ENCODE measurements around the gene SSMEM1. TPM values are rescaled to one million over a fixed set of nuclear protein-coding genes. Genes with fewer than 3 reads are reported as not detected.

The SSMEM1 gene
- total RNA-seq, 1 experiment from 2014 or later, result not detected

DNA sequence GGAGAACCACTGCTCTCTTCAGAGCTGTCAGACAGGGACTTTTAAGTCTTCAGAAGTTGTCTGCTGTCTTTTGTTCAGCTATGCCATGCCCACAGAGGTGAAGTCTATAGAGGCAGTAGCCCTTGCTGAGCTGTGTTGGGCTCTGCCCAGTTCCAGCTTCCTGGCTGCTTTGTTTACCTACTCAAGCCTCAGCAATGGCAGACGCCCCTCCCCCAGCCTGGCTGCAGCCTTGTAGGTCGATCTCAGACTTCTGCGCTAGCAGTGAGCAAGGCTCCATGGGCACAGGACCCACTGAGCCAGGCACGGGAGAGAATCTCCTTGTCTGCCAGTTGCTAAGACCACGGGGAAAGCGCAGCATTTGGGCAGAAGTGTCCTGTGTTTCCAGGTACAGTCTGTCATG lies 46.9 kb downstream of the SSMEM1 start:
- no peaks in the 10 kb centered on the region for H3K4me1 ChIP-seq (ENCODE audit: control insufficient read depth, insufficient read depth, low read length)
- H3K27me3 ChIP-seq (ENCODE audit: control insufficient read depth, insufficient read depth, low read length), result no peaks in the 10 kb centered on the region
- H3K36me3 ChIP-seq (ENCODE audit: control insufficient read depth, insufficient read depth, low read length), result no peaks in the 10 kb centered on the region
- intact Hi-C loops (cut with micrococcal nuclease; ENCODE audit: unreplicated experiment) (no loop called here), in situ Hi-C loops (cut with HindIII; ENCODE audit: low pct_unique_long_range_greater_than_20kb, low sequenced_read_pairs) (no loop called here)
- CTCF ChIA-PET, result no interaction called here
- ATAC-seq (no peak), DNase-seq (ENCODE audit: low read depth, low spot score) (no peak)
- H3K27ac ChIP-seq (ENCODE audit: low read length), result no peak overlapping the region
- no TSS peak for BruUV-seq (replicated peaks)
- TF ChIP-seq CTCF (IDR thresholded peaks at IDR 0.05), result no peak
- TF ChIP-seq POLR2AphosphoS5 (IDR thresholded peaks at IDR 0.05; ENCODE audit: low read depth, low read length), result no peak
- H3K9me3 ChIP-seq (ENCODE audit: control insufficient read depth, insufficient read depth, low read depth, low read length), result peaks cover 20% of the 10 kb centered on the region; the same call in 1 of the 2 replicates
- POLR2A ChIA-PET, result no interaction called here
- no peak overlapping the region for H3K4me3 ChIP-seq (ENCODE audit: low read depth in 2 of 2, low read length in 2 of 2)

GRCh38 chr7:130256704-130257103 lies 49.0 kb downstream of the SSMEM1 start:
- TF ChIP-seq POLR2AphosphoS5 (IDR thresholded peaks at IDR 0.05; ENCODE audit: low read depth, low read length) (no peak), REST (IDR thresholded peaks at IDR 0.05; ENCODE audit: insufficient read depth in 1 of 2, low read depth in 2 of 2, low read length in 1 of 2) (no peak), CTCF (IDR thresholded peaks at IDR 0.05) (no peak)
- intact Hi-C loops (cut with micrococcal nuclease; ENCODE audit: unreplicated experiment), result no loop called here
- DNase-seq (ENCODE audit: low read depth, low spot score) (no peak), ATAC-seq (no peak)
- Histone ChIP-seq H3K4me3 (ENCODE audit: low read depth in 2 of 2, low read length in 2 of 2) (no peak overlapping the region), H3K36me3 (ENCODE audit: control insufficient read depth, insufficient read depth, low read length) (no peaks in the 10 kb centered on the region), H3K27ac (ENCODE audit: low read length) (no peak overlapping the region), H3K9me3 (ENCODE audit: control insufficient read depth, insufficient read depth, low read depth, low read length) (peaks cover 20% of the 10 kb centered on the region; the same call in 1 of the 2 replicates), H3K27me3 (ENCODE audit: control insufficient read depth, insufficient read depth, low read length) (no peaks in the 10 kb centered on the region), H3K4me1 (ENCODE audit: control insufficient read depth, insufficient read depth, low read length) (no peaks in the 10 kb centered on the region)
- ChIA-PET CTCF (no interaction called here), POLR2A (no interaction called here)
- in situ Hi-C loops (cut with HindIII; ENCODE audit: low pct_unique_long_range_greater_than_20kb, low sequenced_read_pairs), result no loop called here
- no TSS peak for BruUV-seq (replicated peaks)

DNA sequence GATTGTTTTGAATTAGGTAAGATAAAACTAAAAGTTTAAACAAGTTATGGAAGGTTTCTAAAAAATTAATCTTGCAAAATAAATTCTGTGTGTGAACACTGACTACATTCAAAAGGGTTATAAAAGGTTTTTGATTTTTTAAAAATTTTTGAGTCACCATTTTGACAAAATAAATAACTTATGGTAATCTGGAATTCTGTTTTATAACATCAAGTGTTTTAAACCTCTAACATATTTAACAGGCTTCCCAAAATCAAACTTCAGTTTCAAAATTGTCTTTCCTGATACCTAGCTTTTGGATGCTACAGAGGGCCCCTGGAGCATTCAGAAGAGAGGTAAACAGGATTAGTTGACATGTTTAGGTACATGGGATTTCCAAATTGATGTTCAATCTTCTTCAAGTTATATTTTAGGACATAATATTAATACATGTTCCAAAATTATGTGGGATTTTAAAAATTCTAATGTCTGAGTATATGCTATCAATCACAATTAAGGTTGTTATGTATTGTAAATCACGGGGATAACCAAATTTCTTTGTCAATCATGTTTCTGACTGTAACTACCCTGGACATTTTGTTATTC lies 50.9 kb downstream of the SSMEM1 start:
- no peak overlapping the region for H3K4me3 ChIP-seq (ENCODE audit: low read depth in 2 of 2, low read length in 2 of 2)
- H3K9me3 ChIP-seq (ENCODE audit: control insufficient read depth, insufficient read depth, low read depth, low read length), result peaks cover 20% of the 10 kb centered on the region; the same call in 1 of the 2 replicates
- ATAC-seq (no peak), DNase-seq (ENCODE audit: low read depth, low spot score) (no peak)
- in situ Hi-C loops (cut with HindIII; ENCODE audit: low pct_unique_long_range_greater_than_20kb, low sequenced_read_pairs) (no loop called here), intact Hi-C loops (cut with micrococcal nuclease; ENCODE audit: unreplicated experiment) (no loop called here)
- no TSS peak for BruUV-seq (replicated peaks)
- no peaks in the 10 kb centered on the region for H3K4me1 ChIP-seq (ENCODE audit: control insufficient read depth, insufficient read depth, low read length)
- no peaks in the 10 kb centered on the region for H3K36me3 ChIP-seq (ENCODE audit: control insufficient read depth, insufficient read depth, low read length)
- no peaks in the 10 kb centered on the region for H3K27me3 ChIP-seq (ENCODE audit: control insufficient read depth, insufficient read depth, low read length)
- CTCF ChIA-PET, result no interaction called here
- no peak overlapping the region for H3K27ac ChIP-seq (ENCODE audit: low read length)
- POLR2A ChIA-PET, result interaction anchor here (0.7 kb wide), 1 partner anchor 202 kb away, joined by 3 read pairs; no protein-coding TSS in a partner anchor
- TF ChIP-seq CTCF (IDR thresholded peaks at IDR 0.05) (no peak), SIN3A (IDR thresholded peaks at IDR 0.05; ENCODE audit: borderline replicate concordance, insufficient read depth, low read depth, low read length) (no peak), REST (IDR thresholded peaks at IDR 0.05; ENCODE audit: insufficient read depth in 1 of 2, low read depth in 2 of 2, low read length in 1 of 2) (no peak), POLR2AphosphoS5 (IDR thresholded peaks at IDR 0.05; ENCODE audit: low read depth, low read length) (no peak), TCF7L2 (IDR thresholded peaks at IDR 0.05; ENCODE audit: low read depth, low read length) (no peak)

All from Panc1 (cell line).